ENCODE measurements around the gene YIF1A. TPM values are rescaled to one million over a fixed set of nuclear protein-coding genes. Genes with fewer than 3 reads are reported as not detected.
"Not testable (repeated sequence)": the region's sequence is repeated elsewhere in the genome, so short reads cannot be mapped to it uniquely, and the experiment has no call there.

YIF1A gene
- total RNA-seq, 2 donors from 2014 or later: 41.2 to 68.3 TPM

DNA sequence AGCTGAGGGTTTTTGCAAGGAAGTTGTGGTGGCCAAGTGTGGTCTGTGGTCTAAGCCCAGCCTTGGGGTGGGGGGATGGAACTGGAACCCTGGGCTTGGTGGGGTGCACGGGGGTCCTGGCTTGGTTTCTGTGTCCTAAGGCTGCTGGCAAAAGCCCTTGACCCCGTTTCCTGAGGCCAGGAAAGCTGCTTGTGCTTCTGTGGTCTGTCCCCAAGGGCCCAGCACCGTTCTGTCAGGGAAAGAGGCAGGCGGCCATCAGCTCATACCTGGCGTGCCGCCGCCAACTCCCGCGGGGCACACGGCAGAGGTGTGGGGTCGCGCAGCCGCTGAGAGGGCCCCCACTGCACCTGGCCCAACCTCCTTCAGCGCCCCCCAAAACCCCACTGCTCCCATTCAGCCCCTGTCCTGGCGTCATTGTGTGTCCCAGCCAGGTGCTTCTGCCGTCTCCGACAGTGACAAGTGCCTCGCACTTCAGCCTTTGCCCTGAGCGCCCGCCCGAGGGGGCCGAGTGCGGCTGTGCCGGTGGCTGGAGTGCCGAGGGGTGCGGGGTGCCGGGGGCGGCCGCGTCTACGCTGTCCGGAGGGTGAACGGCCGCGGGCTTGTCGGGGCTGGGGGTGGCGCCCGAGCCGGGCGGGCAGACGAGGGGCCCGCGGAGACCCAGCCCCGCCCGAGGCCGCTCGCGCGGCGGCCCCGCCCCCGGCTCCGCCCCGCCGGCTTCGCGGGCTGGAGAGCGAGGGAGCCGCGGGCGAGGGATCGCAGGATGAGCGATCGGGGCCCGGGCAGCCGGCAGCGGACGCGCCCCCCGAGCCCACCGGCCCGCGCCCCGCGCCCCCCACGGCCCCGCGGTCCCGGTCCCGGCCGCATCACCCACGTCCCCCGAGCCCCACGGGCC, 11.2 kb downstream of the YIF1A start, which contains the start of gene CNIH2:
Gene CNIH2 (plus strand): TSS at position 705 of the 892 bp plus-strand sequence. CDS start 282 bp downstream, outside the sequence.
- Mint-ChIP-seq H3K9me3 (no peaks in the 10 kb centered on the region), H3K27me3 (no peaks in the 10 kb centered on the region), H3K4me3 (peak within 1 kb of the TSS; percentile 48), H3K36me3 (ENCODE audit: low read depth) (peaks cover 44% of the 10 kb centered on the region), H3K4me1 (peaks cover 19% of the 10 kb centered on the region), H3K27ac (no peak within 1 kb of the TSS)
- peak; percentile 55 for ATAC-seq (replicated peaks)

DNA sequence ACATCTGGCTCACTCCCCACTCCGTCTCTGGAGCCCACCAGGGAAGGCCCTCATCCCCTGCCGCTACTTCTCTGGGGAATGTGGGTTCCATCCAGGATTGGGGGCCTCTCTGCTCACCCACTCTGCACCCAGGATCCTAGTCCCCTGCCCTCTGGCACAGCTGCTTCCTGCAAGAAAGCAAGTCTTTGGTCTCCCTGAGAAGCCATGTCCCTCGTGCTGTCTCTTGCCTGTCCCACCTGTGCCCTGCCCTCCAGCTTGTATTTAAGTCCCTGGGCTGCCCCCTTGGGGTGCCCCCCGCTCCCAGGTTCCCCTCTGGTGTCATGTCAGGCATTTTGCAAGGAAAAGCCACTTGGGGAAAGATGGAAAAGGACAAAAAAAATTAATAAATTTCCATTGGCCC, 11.9 kb downstream of the YIF1A start:
- H3K27me3 Mint-ChIP-seq; H3K9me3 Mint-ChIP-seq; H3K27ac Mint-ChIP-seq; ATAC-seq (replicated peaks): not testable (repeated sequence)
- peak overlapping the region; percentile 17 for H3K4me3 Mint-ChIP-seq
- H3K36me3 Mint-ChIP-seq (ENCODE audit: low read depth): peaks cover 50% of the 10 kb centered on the region
- peaks cover 18% of the 10 kb centered on the region for H3K4me1 Mint-ChIP-seq

DNA sequence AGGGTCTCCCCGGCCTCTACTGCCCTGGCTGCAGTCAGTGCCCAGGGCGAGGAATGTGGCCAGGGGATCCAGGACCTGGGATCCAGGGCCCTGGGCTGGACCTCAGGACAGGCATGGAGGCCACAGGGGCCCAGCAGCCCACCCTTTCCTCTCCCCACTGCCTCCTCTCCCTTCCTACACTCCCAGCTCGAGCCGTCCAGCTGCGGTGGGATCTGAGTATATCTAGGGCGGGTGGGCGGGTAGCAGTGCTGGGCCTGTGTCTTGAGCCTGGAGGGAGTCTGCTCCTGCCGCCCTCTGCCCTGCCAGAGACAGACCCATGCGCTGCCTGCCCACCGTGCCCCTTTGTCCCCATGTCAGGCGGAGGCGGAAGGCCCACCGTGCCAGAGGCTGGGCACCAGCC, 12.3 kb downstream of the YIF1A start:
- not testable (repeated sequence) for H3K9me3 Mint-ChIP-seq; H3K4me3 Mint-ChIP-seq; H3K27me3 Mint-ChIP-seq; H3K27ac Mint-ChIP-seq; ATAC-seq (replicated peaks)
- Mint-ChIP-seq H3K36me3 (ENCODE audit: low read depth) (peaks cover 55% of the 10 kb centered on the region), H3K4me1 (peaks cover 13% of the 10 kb centered on the region)

DNA sequence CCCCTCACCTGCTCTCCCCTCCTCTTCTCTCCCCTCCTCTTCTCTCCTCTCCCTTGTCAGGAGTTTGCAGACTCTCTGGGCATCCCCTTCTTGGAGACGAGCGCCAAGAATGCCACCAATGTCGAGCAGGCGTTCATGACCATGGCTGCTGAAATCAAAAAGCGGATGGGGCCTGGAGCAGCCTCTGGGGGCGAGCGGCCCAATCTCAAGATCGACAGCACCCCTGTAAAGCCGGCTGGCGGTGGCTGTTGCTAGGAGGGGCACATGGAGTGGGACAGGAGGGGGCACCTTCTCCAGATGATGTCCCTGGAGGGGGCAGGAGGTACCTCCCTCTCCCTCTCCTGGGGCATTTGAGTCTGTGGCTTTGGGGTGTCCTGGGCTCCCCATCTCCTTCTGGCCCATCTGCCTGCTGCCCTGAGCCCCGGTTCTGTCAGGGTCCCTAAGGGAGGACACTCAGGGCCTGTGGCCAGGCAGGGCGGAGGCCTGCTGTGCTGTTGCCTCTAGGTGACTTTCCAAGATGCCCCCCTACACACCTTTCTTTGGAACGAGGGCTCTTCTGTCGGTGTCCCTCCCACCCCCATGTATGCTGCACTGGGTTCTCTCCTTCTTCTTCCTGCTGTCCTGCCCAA, 12.8 kb downstream of the YIF1A start:
- Mint-ChIP-seq H3K36me3 (ENCODE audit: low read depth) (peaks cover 57% of the 10 kb centered on the region), H3K4me3 (no peak overlapping the region), H3K9me3 (no peaks in the 10 kb centered on the region), H3K27me3 (no peaks in the 10 kb centered on the region), H3K27ac (no peak overlapping the region), H3K4me1 (peaks cover 10% of the 10 kb centered on the region)
- ATAC-seq (replicated peaks): no peak

DNA sequence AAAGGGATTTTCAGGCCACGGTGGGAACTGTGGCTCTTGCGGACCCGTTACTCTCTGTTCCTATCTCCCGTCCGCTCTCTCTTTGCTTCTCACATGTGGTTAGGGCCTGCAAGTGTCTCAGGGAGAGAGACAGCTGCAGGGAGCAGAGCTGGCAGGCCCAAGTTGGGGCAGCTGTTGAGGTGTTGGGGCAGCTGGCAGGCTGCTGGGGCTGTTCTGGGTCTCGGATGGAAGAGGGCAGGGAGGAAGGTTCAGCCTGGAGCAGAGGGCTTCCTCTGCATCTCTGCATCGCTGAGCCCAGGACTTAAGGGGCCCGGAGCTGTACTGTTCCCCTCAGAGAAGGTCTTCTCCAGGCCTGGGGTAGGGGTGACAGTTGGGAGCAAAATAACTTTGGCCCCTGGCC, 13.5 kb downstream of the YIF1A start:
- peaks cover 15% of the 10 kb centered on the region for H3K4me1 Mint-ChIP-seq

DNA sequence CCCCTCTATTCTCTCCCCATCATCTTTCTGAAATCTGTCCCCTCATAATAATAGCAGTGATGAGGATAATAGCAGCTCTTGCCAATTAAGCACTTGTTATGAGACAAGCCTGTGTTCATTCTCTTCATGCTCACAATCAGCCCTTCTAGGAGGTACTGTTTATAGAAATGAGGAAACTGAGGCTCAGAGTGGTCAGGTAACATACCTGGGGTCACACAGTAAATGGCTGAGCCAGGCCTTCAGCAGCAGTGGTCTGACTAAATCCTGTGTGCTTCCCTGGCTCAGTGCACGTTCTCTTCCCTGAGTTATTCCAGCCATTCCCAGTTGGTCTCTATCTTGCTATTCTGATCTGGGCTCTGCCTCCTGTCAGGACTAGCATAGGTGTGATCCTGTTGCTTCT, 14.7 kb downstream of the YIF1A start:
- ATAC-seq (replicated peaks): no peak
- H3K4me3 Mint-ChIP-seq: no peak overlapping the region
- H3K27me3 Mint-ChIP-seq: no peaks in the 10 kb centered on the region
- H3K9me3 Mint-ChIP-seq: no peaks in the 10 kb centered on the region
- H3K4me1 Mint-ChIP-seq: peaks cover 13% of the 10 kb centered on the region
- H3K27ac Mint-ChIP-seq: no peak overlapping the region
- peaks cover 76% of the 10 kb centered on the region for H3K36me3 Mint-ChIP-seq (ENCODE audit: low read depth)

More for the DNA sequence above, 13.5 kb downstream of the YIF1A start:
- no peak overlapping the region for H3K27ac Mint-ChIP-seq
- ATAC-seq (replicated peaks): no peak
- no peaks in the 10 kb centered on the region for H3K27me3 Mint-ChIP-seq
- no peaks in the 10 kb centered on the region for H3K9me3 Mint-ChIP-seq
- H3K36me3 Mint-ChIP-seq (ENCODE audit: low read depth): peaks cover 64% of the 10 kb centered on the region
- H3K4me3 Mint-ChIP-seq: no peak overlapping the region

DNA sequence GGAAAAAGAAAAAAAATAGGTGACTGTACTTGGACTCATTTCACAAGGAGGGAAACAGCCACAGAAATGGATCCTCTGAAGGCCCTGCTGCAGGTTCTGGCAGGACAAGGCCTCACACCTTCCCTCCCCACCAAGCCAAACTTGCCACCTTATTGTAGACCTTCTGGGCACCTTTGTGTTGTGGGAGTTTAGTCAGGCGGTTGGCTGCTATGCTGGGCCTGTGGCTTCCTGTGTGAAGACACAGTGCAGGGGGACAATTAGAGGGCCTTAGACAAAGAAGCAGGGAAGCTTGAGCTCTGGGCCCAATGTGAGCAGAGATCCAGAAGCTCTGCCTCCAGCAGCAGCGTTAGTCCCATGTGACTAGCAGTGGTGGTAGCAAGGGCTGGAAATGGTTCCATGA, 16.3 kb downstream of the YIF1A start:
- Mint-ChIP-seq H3K4me1 (peaks cover 15% of the 10 kb centered on the region), H3K27ac (no peak overlapping the region), H3K36me3 (ENCODE audit: low read depth) (peaks cover 89% of the 10 kb centered on the region), H3K9me3 (no peaks in the 10 kb centered on the region), H3K27me3 (no peaks in the 10 kb centered on the region), H3K4me3 (no peak overlapping the region)
- no peak for ATAC-seq (replicated peaks)

DNA sequence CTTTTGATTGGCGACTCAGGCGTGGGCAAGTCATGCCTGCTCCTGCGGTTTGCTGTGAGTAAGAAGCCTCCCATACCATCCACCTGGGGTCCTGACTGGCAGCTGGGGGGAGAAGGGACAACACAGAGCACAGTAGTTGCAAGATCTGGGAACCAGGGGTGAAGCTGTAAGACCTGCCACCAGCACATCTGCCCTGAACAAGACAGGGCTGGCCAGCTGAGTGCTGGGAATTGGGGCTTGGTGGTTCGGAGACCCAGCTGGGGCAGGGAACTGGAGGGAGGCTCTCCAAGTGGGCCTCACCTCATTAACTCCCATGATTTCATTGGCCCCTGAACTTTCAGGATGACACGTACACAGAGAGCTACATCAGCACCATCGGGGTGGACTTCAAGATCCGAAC, 17.1 kb downstream of the YIF1A start:
- no peak overlapping the region for H3K4me3 Mint-ChIP-seq
- no peak for ATAC-seq (replicated peaks)
- H3K36me3 Mint-ChIP-seq (ENCODE audit: low read depth): peaks cover 93% of the 10 kb centered on the region
- H3K4me1 Mint-ChIP-seq: peaks cover 20% of the 10 kb centered on the region
- H3K27me3 Mint-ChIP-seq: no peaks in the 10 kb centered on the region
- H3K9me3 Mint-ChIP-seq: no peaks in the 10 kb centered on the region
- H3K27ac Mint-ChIP-seq: no peak overlapping the region

DNA sequence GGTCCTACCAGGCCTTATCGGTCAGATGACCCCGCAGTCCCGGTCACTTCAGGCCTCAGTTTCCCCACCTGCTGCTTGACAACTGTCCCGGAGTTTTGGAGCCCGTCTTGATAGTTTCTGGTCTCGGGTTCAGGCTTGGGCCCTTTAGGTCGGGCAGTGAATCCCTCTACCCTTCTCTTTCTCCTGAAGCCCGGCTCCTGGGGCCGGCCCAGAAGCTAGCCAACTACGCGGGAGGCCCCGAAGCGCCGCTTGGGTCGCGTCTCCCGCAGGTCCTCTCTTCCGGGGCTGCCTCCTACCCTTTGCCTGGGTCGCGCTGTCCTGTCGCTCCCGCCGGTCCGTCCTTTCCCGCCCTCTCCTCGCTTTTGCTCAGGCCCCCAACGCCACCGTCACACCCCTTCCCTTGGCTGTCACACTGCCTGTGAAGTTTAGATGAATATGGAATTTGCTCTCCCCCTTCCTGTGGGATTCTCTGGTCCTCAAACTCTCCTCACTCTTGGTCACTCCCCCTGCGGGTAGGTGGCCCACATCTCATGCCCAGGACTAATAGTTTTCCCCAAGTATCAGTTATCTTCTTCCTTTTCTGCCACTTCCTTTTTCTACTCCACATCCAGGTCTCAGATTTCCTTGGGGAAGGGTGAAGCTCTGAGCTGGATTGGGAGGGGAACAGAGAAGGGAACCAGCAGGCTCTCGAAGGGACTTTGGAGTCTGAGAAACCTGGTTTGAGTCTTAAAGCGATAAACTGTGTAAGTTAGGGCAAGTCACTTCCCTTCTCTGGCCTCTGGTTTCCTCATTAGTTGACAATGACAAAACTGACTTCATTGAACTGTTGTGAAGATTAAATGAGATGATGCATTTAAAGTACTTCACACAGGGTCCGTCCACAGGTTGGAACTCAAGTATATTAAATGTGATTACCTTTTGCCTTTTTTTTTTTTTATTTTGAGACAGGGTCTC, 19.7 kb downstream of the YIF1A start:
- H3K36me3 Mint-ChIP-seq (ENCODE audit: low read depth): peaks cover 77% of the 10 kb centered on the region
- peak overlapping the region; percentile 100 for H3K27ac Mint-ChIP-seq
- peak overlapping the region; percentile 99 for H3K4me3 Mint-ChIP-seq
- H3K27me3 Mint-ChIP-seq: no peaks in the 10 kb centered on the region
- no peaks in the 10 kb centered on the region for H3K9me3 Mint-ChIP-seq
- ATAC-seq (replicated peaks): no peak
- H3K4me1 Mint-ChIP-seq: peaks cover 20% of the 10 kb centered on the region

DNA sequence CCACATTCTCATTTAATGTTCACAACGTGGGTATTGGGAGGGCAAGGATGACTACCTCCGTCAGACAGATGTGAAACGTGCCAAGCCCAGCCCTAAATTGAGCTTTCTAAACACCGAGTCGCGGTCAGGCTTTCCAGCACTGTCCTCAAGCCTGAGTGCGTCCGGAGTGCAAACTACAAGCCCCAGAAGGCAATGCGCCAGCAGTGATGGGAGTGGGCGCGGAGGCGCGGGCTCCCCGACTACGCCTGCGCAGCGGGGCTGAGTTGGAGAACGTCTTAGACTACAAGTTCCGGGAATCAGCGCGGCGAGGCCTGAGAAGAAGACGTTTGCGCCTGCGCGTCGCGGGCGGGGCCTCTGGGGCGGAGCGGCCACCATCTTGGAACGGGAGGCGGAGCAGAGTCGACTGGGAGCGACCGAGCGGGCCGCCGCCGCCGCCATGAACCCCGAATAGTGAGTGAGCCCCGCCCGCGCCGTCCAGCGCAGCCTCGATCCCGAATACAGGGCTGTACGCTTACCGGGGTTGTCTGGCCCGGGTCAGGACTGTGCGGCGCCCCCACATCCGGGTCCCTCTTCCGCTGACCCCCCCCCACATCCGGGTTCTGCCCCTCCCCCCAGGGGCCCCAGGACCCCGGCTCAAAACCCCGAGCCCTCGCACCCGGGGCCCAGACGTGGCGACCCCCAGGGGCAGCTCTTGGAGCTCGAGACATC, 20.5 kb downstream of the YIF1A start, which contains the start of gene RAB1B:
Gene RAB1B (plus strand): TSS at position 396 of the 708 bp plus-strand sequence. CDS start 41 bp downstream, at position 437.
- Mint-ChIP-seq H3K27me3 (no peaks in the 10 kb centered on the region), H3K4me1 (peaks cover 18% of the 10 kb centered on the region), H3K36me3 (ENCODE audit: low read depth) (peaks cover 77% of the 10 kb centered on the region), H3K4me3 (peak within 1 kb of the TSS; percentile 99), H3K9me3 (no peaks in the 10 kb centered on the region), H3K27ac (peak within 1 kb of the TSS; percentile 100)
- peak; percentile 90 for ATAC-seq (replicated peaks)

DNA sequence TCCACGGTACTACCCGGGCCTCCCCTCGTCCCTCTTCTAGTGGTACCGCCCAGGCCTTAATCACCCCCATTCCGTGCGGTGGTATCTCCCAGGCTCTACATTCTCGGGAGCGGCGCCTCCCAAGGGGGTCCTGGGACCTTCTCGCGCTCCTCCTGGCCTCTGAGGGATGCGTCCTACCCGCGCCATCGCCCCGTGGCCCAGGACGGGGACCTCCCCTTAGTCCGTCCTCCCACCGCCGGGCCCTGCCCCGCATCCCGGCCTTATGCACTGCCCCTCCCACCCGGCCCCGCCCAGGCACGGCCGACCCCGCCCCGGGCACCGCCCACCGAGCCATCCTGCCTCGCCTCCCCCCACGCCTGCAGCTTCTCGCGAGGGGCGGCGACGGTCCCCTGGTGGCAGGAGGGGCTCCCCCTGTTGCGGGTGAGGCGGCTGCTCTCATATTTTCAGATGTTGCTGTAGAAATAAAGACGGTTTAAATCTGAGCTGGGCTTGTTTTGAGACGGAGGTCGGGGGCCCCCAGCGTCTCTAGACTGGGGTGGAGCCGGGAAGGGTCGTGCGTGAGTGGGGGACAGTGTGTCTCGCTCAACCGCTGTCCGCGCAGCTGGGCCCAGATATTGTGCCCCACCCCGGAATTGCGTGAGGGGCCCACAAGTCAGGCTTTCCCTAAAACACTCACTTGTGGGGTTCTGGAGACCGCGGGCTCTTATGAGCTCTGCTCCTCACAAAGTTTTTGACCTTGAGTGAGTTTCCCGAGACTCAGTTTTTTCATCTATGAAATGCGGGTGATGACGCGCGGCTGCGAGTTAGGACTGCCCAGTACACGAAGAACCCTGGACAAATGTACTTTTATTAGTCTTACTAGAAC, 21.3 kb downstream of the YIF1A start:
- Mint-ChIP-seq H3K4me3 (peak overlapping the region; percentile 99), H3K9me3 (no peaks in the 10 kb centered on the region)

DNA sequence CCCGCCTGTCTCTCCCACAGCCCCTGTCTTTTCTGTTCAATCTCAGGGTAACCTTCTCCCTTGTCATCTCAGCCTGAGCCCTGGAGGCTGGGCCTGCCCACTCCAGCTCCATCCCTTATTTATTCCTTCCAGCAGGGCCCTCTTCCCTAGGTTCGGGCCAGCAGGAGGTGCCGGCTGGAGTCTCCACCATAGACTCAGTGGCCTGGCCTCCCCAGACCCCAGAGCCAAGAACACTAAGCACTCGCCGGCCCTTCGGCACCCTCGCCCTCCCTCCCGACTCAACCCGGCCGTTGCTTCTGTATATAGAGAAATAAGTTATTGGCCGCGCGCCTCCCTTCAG, 21.9 kb downstream of the YIF1A start:
- Mint-ChIP-seq H3K27me3 (no peaks in the 10 kb centered on the region), H3K36me3 (ENCODE audit: low read depth) (peaks cover 77% of the 10 kb centered on the region)

More for the DNA sequence above, 21.3 kb downstream of the YIF1A start:
- peak overlapping the region; percentile 100 for H3K27ac Mint-ChIP-seq
- ATAC-seq (replicated peaks): peak; percentile 70
- peaks cover 77% of the 10 kb centered on the region for H3K36me3 Mint-ChIP-seq (ENCODE audit: low read depth)
- no peaks in the 10 kb centered on the region for H3K27me3 Mint-ChIP-seq
- H3K4me1 Mint-ChIP-seq: peaks cover 16% of the 10 kb centered on the region

More for the DNA sequence above, 21.9 kb downstream of the YIF1A start:
- Mint-ChIP-seq H3K4me1 (peaks cover 16% of the 10 kb centered on the region), H3K9me3 (no peaks in the 10 kb centered on the region), H3K4me3 (peak overlapping the region; percentile 99), H3K27ac (peak overlapping the region; percentile 100)
- no peak for ATAC-seq (replicated peaks)

All from activated T-helper 17 cell treated with anti-CD3 and anti-CD28 coated beads, Interleukin-2, amount 50 U/mL, for 72 hours (primary cell).